ENCODE results near the gene TNXB.
"Not testable (repeated sequence)": the region's sequence is repeated elsewhere in the genome, so short reads cannot be mapped to it uniquely, and the experiment has no call there.

DNA sequence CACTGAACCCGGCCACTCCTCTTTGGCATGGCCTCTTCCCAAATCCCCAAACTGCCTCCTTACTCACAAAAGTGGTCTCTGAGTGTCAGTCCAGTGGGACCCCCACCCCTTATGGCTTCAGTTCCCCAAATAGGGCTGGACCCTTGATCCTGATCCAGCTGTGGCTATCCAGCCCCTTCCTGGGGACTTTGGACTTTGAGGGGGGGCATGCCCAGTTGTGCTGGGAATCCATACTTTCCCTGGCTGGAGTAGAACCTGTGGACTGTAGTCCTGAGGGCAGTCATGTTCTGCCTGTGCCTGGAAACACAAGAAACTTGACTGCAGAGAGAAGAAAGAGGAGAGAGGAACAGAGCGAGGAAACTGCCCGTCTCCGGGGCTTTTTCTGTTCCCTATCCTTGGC lies 104.7 kb downstream of the TNXB start:
- TF ChIP-seq POLR2A (IDR thresholded peaks at IDR 0.05; ENCODE audit: low read depth); EP300 (IDR thresholded peaks at IDR 0.05); POLR2AphosphoS5 (IDR thresholded peaks at IDR 0.05): not testable (repeated sequence)
- TF ChIP-seq, protein P1, sequence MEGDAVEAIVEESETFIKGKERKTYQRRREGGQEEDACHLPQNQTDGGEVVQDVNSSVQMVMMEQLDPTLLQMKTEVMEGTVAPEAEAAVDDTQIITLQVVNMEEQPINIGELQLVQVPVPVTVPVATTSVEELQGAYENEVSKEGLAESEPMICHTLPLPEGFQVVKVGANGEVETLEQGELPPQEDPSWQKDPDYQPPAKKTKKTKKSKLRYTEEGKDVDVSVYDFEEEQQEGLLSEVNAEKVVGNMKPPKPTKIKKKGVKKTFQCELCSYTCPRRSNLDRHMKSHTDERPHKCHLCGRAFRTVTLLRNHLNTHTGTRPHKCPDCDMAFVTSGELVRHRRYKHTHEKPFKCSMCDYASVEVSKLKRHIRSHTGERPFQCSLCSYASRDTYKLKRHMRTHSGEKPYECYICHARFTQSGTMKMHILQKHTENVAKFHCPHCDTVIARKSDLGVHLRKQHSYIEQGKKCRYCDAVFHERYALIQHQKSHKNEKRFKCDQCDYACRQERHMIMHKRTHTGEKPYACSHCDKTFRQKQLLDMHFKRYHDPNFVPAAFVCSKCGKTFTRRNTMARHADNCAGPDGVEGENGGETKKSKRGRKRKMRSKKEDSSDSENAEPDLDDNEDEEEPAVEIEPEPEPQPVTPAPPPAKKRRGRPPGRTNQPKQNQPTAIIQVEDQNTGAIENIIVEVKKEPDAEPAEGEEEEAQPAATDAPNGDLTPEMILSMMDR (IDR thresholded peaks at IDR 0.05), result not testable (repeated sequence)

Data from esophagus muscularis mucosa (tissue), 4 donors.